HUDEP-2 (cell line): ENCODE data around the gene CIB4.
"Not testable (repeated sequence)": the region's sequence is repeated elsewhere in the genome, so short reads cannot be mapped to it uniquely, and the experiment has no call there.

Source experiments
- DNase-seq, 76 experiments: peaks; one replicate each; lab custom pipeline; 2025; ENCODE audit not compliant: unreplicated experiment in 76 of 76; lab: John Stamatoyannopoulos, UW

CIB4 gene

GRCh38 chr2:26668041-26668440 lies 26.9 kb upstream of the CIB4 start:
- no peak for DNase-seq

DNA sequence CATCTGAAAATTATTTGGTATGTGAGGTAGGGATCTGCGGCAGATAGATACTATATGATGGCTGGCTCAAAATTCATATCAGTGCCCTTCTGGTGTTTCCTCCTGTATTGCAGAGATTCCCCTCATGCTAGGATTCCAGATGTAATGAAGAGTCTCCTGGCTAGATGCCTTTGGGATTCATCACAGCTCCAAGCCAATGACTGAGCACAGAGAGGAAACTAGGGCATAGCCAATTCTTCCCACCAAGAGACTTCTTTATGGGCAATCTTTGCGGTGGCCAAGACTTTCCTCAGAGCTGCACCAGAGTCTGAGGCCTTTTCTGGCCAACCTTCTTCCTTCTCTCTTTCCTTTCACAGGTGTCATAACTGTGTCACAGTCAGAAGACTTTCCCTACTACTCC lies 25.5 kb upstream of the CIB4 start:
- DNase-seq, result no peak

DNA sequence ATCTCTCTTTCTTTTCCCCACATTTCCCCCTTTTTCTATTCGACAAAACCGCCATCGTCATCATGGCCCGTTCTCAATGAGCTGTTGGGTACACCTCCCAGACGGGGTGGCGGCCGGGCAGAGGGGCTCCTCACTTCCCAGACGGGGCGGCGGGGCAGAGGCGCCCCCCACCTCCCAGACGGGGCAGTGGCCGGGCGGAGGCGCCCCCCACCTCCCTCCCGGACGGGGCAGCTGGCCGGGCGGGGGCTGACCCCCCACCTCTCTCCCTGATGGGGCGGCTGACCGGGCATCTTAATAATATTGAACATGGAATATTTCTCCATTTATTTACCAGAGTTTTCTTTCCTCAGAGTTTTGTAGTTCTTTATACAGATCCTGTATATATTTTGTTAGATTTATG lies 24.1 kb upstream of the CIB4 start:
- DNase-seq, result not testable (repeated sequence)

- DNase-seq, result no peak
Measured at GRCh38 chr2:26660363-26660962, 19.3 kb upstream of the CIB4 start.

DNA sequence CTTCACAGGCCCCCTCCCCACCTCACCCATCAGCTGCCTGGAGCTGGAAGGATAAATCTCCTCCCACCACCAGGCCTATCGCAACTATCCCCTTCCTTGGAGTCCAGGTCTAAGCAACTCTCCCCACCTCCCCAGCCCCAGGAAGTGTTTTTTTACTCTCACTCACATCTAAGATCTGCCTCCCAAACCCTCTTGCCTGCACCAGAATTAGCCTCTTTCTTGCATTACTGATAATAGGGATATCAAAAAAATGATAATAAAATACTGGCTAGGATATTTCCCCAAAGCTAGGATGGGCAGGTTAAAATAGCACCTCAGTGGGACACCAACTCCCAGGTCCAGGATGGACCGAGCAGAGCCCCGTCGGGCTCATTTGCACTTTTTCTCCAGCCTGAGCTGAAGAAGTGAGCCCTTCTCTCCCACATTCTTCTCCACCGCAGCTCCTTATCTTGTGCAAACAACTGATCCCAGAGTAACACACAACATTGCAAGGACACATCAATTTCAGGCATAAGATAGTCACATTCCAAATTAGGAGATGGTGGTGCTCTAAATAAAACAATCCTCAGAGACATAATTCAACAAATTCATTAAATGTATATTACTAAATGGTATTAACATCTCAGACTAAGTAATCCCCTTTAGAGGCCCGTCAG lies 17.7 kb upstream of the CIB4 start:
- DNase-seq, result no peak

- no peak for DNase-seq
Measured at GRCh38 chr2:26657265-26657664, 16.1 kb upstream of the CIB4 start.

DNA sequence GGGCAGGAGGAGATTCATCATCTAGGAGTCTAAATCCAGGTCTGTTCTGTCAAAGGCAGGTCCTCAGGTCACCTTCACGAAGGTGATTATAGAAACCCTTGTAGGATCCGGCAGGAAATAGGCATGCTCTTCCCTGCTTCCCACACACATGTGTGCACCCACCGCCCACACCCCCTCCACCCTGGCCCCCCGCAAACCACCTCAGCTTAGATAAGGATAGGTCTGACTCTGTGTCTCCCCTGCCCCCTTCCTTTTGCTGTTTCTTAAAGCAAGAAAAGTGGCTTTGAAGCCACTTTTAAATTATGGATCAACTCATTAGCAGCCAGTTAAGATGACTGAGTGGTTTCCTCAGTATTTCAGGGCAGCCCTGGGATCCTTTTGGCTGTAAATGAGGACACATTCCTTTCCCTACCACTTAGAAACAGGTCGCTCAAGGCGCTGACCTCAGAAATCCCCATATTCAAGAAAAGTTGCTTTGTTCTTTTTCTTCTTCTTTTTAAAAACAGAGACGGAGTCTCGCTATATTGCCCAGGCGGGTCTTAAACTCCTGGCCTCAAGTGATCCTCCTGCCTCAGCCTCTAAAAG lies 14.5 kb upstream of the CIB4 start:
- no peak for DNase-seq

- DNase-seq, result not testable (repeated sequence)
Measured at GRCh38 chr2:26655120-26655519, 14.0 kb upstream of the CIB4 start.

GRCh38 chr2:26654061-26654340 lies 12.8 kb upstream of the CIB4 start:
- no peak for DNase-seq

GRCh38 chr2:26653207-26654060 lies 12.3 kb upstream of the CIB4 start:
- DNase-seq, result no peak

- DNase-seq, result no peak
Measured at GRCh38 chr2:26652361-26653041, 11.3 kb upstream of the CIB4 start.

- DNase-seq, result no peak
Measured at GRCh38 chr2:26651799-26652198, 10.6 kb upstream of the CIB4 start.

DNA sequence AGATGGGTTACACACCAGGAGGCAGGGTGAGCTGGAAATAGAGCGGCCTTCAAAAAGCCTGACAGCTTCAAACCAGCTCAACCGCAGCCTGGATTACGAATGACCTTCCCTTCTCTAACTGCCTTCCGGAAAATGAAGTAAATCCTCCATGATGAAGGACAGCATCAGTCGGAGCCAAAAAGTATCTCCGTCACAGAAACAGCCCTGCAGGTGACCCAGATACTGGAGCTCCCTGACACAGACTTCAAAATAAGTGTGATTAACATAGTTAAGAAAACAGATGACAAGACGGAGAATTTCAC lies 10.3 kb upstream of the CIB4 start:
- no peak for DNase-seq

DNA sequence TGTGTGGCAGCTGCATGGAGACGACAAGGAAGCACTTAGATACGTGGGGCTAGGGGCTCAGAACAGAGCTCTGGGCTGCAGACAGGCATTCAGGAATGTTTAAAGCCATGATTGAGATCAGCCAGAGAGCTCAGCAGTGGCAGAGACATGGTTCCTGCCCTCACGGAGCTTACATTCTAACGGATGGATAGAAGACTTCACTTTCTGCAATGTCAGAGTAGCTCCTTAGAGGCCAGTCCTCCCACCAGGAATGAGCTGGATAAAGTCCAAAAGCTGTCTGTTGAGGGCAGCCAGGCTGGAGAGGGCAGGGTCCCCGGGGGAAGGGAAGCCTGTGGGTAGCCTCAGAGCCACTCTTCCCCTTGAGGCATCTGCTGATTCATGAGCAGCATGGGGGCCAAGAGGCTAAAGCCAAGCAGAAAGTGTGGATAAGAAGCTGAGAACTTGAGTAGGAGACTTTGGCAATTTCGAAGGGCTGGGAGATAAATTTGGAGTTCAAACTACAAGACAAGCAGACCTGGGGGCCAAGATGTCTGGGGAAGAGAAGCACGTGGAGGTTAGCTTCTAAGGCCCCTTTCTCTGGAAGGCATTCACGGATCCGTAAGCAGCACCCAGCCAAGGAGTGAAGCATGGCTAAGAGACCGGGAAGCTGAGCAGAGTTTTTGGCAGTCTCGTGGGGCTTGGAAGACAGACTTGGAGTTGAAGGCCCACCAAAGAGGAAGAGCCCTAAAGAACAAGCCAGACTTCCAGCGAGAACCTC lies 9.7 kb upstream of the CIB4 start:
- no peak for DNase-seq

- DNase-seq, result no peak
Measured at GRCh38 chr2:26649992-26650712, 9.0 kb upstream of the CIB4 start.

DNA sequence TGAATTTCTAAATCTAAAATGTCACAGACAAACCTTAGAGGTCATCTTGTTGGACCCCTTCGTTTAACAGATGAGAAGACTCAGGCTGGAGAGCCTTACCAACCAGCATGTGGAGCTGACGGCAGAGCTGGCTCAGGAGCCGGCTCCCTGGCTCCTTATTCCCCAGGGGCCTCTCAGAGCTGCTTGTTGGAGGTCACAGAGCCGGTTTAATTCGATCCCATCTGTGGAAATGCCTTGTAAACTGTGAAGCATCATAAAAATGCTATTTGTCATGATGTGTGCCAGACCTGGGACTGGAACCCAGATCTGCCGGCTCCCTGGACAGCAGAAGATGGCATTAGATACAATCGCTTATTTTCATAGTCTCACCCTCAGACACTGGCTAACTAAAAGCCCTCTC lies 8.2 kb upstream of the CIB4 start:
- no peak for DNase-seq

- no peak for DNase-seq
Measured at GRCh38 chr2:26648516-26648915, 7.3 kb upstream of the CIB4 start.

- DNase-seq, result no peak
Measured at GRCh38 chr2:26647981-26648380, 6.8 kb upstream of the CIB4 start.

- DNase-seq, result no peak
Measured at GRCh38 chr2:26646986-26647672, 6.0 kb upstream of the CIB4 start.
